Left renal cortex interstitium (tissue), 4 donors: ENCODE data around the gene DLX6. TPM values are rescaled to one million over a fixed set of nuclear protein-coding genes. Genes with fewer than 3 reads are reported as not detected.
"Not testable (repeated sequence)": the region's sequence is repeated elsewhere in the genome, so short reads cannot be mapped to it uniquely, and the experiment has no call there.

Experiments used
- DNase-seq, 4 donors: peaks; one replicate each; pipeline ENCODE4 v3.0.0-alpha.2; 2013; ENCODE audit warnings: low read depth in 4 of 4, low spot score in 2 of 4, missing footprints in 1 of 4
- polyA plus RNA-seq, 4 donors: library from polyadenylated mRNA; unstranded; fragments of 120-200 nt; gene quantifications; one replicate each; pipeline ENCODE4 v1.2.1, GENCODE V29; 2013; ENCODE audit not compliant: insufficient read length in 4 of 4

The DLX6 gene
- polyA plus RNA-seq, 4 donors = not detected

DNA sequence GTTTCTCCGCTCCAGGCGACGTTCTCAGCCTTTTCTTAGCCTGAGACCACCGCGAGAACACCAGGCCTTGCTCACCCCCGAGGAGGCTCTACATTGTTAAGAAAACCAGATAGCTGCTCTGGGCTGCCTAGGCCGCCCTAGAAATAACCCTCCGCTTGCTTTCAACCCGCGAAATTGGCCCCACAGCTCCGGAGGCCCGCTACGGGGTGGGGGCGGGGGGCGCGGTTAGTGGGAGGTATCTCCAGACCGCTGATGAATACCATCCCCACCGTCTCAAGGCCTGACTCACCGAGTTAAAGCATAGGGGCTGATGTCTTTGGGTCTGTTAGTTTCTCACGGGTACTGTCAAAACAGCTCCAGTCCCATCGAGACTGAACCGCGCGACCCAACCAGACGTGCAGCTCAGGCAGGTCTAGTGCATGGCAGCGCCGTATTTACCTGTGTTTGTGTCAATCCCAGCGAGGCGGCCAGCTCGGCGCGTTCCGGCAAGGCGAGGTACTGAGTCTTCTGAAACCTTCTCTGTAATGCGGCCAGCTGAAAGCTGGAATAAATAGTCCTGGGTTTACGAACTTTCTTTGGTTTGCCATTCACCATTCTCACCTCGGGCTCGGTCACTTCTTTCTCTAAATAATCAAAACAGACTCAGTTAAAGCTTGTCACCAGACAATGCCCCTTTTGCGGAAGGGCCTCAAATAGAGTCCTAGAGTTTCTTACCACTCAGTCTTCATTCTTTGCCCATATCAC, 16.6 kb downstream of the DLX6 start:
- no peak for DNase-seq

DNA sequence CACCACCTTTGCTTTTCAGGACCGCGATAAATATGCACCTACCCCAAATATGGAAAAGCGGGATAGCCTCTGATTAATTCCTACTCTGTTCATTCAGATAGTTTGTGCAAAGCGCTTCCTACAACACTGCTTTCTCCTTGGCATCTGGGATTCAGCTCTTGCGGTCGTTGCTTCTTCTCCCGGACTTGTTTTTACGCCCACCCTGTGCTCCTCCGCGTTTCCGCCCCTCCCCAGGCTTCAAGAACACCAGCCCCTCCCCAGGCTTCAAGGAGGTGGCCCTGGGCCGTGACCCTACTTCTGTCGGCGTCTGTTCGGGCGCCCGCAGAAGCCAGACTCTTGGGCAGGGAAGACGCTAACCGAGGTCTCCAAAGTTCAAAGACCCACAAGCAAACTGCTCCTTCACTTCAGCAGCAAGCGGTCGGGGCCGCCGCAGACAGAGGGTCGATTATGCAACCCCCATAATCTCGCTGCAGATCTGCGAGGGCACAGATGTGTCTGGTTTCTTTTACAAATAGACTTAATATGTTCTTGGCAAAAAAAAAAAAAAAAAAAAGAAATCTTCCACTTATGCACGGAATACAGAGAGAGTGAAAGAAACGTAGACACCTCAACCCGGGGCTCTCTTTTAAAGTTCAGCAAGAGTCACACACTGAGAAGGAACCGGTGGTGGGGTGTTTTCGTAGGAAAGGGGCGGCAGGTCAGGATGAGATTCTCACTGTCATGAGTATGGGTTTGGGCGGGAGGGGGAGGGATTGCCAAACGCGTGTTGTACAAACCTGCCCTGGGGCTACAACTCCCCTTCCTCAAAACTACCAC, 17.3 kb downstream of the DLX6 start:
- DNase-seq = no peak

DNA sequence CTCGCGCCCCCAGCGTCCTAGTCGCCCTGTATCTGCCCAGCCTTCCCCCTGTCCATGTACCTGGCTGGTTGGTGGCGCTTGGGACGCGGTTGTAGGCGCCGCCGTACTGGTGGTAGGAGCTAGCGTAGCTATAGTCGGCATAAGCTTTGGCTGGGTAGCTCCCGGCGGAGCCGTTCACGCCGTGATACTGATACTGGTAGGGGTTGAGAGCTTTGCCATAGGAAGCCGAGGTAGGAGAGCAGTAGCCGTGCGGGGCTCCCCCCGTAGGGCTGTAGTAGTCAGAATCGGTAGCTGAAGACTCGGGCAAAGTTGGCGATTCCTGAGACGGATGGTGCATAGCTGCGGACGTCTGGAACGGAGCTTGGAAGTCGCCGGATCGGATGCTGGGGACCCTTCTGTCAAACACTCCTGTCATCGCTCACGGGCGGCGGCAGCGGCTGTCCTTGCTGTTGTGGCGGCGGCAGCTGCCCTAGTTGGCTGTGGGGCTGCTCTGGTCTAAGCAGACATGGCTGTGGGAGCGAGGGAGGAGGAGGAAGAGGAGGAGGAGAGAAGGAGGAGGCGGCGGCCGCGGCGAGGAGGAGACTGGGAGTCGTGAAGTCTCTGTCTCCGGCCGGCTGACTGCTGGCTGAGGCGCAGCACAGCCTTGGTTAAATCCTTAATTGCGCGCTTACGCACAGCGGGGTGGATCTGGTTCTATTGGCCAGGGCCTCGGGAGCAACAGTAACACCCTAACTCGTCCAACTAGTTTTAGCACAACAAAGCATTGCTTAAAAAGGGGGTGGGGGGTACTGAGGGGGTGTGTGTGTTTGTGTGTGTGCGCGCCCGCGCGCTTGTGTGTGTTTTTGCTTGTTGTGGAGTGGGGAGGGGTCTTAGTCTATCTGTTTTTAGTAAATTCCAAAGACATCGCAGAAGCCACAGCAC, 19.1 kb downstream of the DLX6 start, which contains the start of gene DLX5:
Gene DLX5 (minus strand): TSS at position 623 of the 921 bp plus-strand sequence. CDS start 208 bp downstream, at position 415.
- DNase-seq = no peak

DNA sequence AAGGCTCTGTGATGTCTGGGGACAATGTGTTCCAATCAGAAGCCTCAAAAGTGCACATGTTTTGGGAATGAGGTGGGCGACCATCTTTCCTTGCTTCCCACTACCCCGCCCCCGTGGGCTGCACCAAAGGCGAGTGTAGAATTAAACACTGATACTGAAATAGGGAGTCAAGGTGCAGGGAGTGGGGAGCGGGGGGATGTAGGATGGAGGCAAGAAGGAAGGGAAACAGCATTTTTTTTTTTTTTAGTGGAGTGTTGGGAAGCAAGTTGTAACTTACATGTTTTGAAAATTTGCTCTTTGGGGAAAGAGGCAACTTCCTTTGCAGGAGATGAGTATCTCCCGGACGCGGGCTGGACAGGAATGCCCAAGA, 19.8 kb downstream of the DLX6 start:
- no peak for DNase-seq

DNA sequence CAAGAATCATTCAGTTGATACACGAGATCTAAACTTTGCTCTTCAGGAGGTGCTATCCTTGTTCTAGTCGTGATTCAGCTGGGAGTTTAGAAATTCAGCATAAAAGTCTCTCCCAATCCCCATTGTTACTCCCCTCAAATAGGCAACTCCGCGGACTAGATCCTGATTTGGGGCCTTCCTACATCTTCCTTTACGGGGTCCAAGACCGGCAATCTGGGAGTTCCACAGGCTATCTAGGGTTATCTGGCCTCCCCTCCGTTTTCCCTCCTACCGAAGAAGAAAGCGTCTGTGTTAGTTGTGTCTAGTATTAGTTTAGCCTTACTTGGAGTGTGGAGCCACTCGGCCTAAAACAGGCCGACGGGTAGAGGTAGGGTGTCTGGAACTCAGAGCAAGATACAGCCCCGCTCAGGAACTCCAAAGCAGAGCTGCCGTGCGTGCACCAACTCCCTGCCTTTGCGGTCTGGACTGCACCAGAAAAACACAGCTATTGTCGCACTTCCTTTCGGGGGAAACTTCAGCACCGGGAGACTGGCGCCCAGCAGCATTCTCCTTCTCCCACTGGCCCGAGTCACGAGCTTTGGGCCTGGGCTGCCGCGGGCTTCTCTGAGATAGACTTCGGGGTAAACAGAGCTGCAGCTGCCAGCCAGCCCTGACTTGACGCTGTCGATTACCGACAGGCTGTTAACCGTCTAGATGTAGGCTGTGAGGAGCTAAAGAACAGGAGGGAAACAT, 20.8 kb downstream of the DLX6 start:
- DNase-seq = no peak

DNA sequence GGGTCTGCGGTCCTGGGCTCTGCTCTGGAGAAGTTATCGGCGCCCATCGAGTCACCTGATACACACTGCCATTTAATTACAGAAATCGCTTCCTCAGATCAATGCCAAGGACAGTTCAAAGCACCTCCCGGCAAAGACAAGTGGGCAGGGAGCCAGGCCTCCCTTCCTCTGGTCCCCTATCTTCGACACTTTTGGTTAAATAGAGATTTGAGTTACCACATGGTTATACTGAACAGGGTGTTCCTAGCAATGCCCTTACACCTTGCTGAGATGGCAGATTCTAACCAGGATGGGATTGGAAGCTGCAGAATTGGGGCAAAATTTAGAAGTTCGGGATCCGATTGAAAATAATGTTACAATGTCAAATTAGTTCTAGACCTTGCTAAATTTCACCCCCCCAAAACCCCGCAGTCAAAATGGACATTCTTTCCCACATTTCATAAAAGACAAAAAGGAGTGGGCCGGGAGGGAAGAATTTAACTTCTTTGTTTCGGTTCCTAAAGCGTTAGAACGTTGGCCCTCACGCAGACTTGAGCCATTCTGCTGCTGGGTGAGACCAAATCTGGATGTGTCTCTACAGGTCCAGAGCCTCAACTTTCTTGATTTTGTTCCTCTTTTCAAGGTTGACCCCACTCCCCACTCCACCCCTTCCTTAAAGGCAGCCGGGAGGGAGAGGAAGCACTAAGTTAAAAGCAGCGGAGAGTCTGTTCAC, 21.5 kb downstream of the DLX6 start:
- no peak for DNase-seq

DNA sequence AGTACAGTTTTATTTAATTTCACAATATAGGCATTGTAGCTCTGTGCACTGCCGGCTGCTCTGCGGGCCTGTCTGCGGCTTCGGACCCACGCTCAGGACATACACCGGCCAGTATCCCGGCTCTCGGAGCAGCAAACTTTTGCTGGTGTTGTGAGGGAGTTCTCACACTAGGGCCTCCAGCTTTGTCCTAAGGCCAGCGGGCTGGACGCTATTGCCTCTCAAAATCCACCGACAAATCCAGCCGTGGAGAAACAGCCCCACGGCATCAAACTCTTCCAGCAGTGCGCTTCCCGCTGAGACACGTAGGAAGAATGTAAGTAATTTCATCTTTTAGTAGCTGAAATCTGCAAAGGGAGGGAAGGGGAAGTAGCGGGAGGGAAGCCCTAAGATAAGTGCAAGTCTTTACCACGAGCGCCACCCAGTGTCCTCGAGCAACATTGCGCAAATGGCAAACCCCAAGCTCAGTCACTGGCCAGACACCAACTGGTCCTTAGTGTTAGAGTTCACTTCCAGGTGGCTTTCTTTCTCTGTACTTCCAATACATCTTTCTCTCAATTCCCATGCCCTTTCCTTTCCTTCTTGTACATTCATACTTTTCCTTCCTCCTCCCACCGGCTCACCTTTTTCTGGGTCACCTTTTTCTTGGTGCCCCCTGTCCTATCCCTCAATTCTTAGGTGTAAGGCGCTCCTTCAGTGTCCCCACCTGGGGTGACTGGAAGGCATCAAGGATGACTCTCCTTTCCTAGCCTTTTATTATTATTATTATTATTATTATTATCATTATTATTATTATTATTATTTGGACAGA, 22.3 kb downstream of the DLX6 start:
- DNase-seq = no peak

DNA sequence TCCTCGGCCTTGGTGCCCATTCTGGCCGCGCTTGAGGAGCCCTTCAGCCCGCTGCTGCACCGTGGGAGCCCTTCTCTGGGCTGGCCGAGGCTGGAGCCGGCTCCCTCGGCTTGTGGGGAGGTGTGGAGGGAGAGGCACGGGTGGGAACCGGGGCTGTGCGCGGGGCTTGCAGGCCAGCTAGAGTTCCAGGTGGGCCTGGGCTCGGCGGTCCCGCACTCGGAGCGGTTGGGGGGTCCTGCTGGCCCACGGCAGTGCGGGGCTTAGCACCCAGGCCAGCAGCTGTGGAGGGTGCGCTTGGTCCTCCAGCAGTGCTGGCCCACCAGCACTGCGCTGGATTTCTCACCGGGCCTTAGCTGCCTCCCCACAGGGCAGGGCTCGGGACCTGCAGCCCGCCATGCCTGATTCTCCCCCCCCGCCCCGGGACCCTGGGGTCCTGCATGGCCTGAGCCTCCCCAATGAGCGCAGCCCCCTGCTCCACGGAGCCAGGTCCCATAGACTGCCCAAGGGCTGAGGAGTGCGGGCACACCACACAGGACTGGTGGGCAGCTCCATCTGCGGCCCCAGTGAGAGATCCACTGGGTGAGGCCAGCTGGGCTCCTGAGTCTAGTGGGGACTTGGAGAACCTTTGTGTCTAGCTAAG, 29.0 kb downstream of the DLX6 start:
- DNase-seq = not testable (repeated sequence)

DNA sequence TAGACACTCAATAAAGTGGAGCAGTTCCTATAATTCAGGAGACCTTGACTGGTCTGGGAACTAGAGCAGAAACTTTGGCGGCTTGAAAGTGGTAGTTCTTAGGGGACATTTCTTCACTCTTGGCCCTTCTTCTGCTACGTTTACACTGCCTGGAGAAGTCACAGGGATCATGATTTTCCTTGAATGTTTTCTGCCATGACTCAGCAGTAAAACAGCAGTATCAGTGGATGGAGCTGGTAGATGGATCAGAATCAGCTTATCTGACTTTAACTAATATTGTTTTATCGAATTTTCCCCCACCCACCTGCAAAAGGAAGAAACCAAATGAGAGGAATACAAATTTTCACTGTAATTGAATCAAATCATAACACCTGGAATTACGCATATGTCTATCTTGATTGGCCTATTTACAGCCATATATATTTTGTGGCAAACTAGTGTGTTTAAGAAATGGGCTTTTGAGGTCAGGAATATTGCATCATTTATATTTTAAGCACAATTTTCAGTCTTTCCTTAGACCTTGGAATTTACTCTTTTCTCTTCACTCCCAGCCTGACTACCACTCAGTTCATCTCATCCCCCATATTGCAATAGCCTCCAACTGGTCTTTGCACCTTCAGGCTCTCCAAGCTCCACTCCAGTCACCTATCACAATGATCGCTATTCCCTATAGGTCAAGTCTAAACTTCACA, 34.2 kb downstream of the DLX6 start:
- no peak for DNase-seq

DNA sequence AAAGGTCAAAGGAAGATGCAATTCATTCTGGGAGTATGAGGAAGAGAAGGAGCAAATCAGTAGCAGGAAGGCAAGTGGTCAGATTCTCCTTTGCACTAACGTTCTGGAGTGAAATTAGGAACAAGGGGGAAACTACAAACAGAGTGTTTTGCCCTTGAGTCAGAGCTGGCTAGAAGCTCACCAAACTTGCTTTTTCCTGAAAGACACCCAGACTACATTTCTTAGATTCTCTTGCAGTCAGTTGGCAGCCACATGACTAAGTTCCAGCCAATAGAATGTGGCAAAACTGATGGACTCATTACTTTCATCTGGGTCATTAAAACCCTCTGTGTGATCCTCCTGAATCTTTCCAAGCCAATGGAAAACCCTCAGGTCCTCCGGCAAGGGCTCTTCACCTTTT, 37.9 kb downstream of the DLX6 start:
- DNase-seq = no peak

Other genes with a start within 250 kb of the DLX6 start
- under 1 TPM in 1 of 4 donors, not detected in 3; 0.13 TPM for gene DLX5, start 19.3 kb downstream of the DLX6 start, polyA plus RNA-seq
- 10 to 100 TPM; 39.8 to 52.5 (median 46.1) TPM for gene SDHAF3, start 112.1 kb downstream of the DLX6 start, polyA plus RNA-seq